ENCODE results near the gene GPHN.
A peak's percentile ranks its signal among the peaks of the same experiment; 100 is the strongest.

The GPHN gene

GRCh38 chr14:67140556-67140955, 632.6 kb downstream of the GPHN start:
- TF ChIP-seq, protein P1, sequence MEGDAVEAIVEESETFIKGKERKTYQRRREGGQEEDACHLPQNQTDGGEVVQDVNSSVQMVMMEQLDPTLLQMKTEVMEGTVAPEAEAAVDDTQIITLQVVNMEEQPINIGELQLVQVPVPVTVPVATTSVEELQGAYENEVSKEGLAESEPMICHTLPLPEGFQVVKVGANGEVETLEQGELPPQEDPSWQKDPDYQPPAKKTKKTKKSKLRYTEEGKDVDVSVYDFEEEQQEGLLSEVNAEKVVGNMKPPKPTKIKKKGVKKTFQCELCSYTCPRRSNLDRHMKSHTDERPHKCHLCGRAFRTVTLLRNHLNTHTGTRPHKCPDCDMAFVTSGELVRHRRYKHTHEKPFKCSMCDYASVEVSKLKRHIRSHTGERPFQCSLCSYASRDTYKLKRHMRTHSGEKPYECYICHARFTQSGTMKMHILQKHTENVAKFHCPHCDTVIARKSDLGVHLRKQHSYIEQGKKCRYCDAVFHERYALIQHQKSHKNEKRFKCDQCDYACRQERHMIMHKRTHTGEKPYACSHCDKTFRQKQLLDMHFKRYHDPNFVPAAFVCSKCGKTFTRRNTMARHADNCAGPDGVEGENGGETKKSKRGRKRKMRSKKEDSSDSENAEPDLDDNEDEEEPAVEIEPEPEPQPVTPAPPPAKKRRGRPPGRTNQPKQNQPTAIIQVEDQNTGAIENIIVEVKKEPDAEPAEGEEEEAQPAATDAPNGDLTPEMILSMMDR (IDR thresholded peaks at IDR 0.05; ENCODE audit: low read length, missing control alignments): no peak
- no peak for DNase-seq (ENCODE audit: low read depth)
- H3K4me3 ChIP-seq (replicated peaks; ENCODE audit: low read depth, low read length): no peak overlapping the region

- H3K4me3 ChIP-seq (replicated peaks; ENCODE audit: low read depth, low read length): no peak overlapping the region
- no peak for DNase-seq (ENCODE audit: low read depth)
- TF ChIP-seq, protein P1 (IDR thresholded peaks at IDR 0.05; ENCODE audit: low read length, missing control alignments): no peak
Measured at GRCh38 chr14:67141146-67141900, 633.4 kb downstream of the GPHN start.

DNA sequence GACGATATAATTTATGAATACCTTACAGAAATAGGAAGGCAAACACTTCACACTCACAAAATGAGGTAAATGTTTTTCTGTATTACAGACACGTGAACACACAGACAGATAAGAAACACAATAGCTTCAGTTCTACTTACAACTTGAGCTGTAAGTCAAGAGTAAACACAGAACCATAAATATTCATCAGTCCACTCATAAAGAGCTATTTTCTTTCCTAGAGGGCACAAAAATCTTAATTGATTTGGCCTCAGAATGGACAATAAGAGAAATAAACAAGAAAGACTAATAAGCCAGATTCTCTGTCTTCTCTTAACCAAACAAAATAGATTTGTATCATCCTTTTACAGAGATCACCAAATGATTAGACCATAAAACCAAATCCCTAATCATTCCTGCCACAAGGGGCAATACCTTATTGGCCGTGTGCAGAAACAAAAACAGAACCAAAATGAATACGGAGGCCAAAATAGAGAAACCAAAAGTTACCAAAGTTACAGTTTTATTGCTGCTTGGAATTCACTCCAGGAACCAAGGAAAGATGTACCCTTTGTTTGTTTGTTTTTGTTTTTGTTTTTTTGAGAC, 643.2 kb downstream of the GPHN start:
- TF ChIP-seq, protein P1 (IDR thresholded peaks at IDR 0.05; ENCODE audit: low read length, missing control alignments): peak; percentile 26
- no peak for DNase-seq (ENCODE audit: low read depth)
- H3K4me3 ChIP-seq (replicated peaks; ENCODE audit: low read depth, low read length): no peak overlapping the region

GRCh38 chr14:67158566-67158965, 650.6 kb downstream of the GPHN start:
- no peak for DNase-seq (ENCODE audit: low read depth)
- TF ChIP-seq, protein P1 (IDR thresholded peaks at IDR 0.05; ENCODE audit: low read length, missing control alignments): no peak
- H3K4me3 ChIP-seq (replicated peaks; ENCODE audit: low read depth, low read length): no peak overlapping the region

DNA sequence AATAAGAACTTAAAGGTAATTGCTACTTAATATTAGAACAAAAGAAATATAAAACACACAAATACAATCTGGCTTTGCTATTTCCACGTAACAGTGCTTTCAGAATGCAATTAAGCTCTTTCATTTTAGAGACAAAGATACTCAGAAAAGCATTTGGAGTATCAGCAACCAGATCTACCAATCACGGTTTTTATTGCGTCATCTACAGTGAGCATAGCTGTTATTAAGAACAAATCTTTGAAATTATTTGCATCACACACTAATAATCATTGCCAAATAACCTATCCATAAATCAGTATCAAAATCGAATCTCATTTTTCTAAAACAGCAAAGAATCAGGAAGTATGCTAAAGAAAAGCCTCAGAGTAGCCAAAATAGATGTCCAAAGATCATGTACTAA, 654.4 kb downstream of the GPHN start:
- no peak overlapping the region for H3K4me3 ChIP-seq (replicated peaks; ENCODE audit: low read depth, low read length)
- no peak for DNase-seq (ENCODE audit: low read depth)
- TF ChIP-seq, protein P1 (IDR thresholded peaks at IDR 0.05; ENCODE audit: low read length, missing control alignments): no peak

- no peak overlapping the region for H3K4me3 ChIP-seq (replicated peaks; ENCODE audit: low read depth, low read length)
- peak; percentile 73 for DNase-seq (ENCODE audit: low read depth)
- TF ChIP-seq, protein P1 (IDR thresholded peaks at IDR 0.05; ENCODE audit: low read length, missing control alignments): peak; percentile 89
Measured at GRCh38 chr14:67166450-67166853, 658.5 kb downstream of the GPHN start.

Data from fibroblast of pulmonary artery (primary cell).